ENCODE data around the gene PPP2R5A.

DNA sequence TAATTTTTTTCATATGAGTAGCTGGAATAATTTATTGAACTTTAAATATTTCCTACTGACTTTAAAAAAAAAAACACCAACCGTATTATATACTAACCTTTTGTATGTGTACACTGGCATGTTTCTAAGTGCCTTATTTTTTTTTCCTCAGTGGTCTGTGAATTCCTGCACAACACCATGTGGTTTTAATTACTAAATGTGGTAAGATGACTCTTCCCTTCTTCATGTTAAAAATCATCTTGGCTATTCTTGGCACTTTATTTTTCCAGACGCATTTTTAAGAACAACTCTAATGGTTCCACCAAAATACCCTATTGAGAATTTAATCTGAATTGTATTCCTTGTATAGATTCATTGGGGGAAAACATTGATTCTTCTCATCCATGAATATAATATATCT, 28.4 kb downstream of the PPP2R5A start:
- TF ChIP-seq POLR2AphosphoS5 (IDR thresholded peaks at IDR 0.05; ENCODE audit: borderline replicate concordance, low read depth, low read length), result no peak
- TF ChIP-seq EZH2 (IDR thresholded peaks at IDR 0.05), result no peak

Measured in SK-N-MC (cell line).